ENCODE results near the gene PRSS57.
"Not testable (repeated sequence)": the region's sequence is repeated elsewhere in the genome, so short reads cannot be mapped to it uniquely, and the experiment has no call there.

The PRSS57 gene

GRCh38 chr19:666985-667573 lies 28.2 kb downstream of the PRSS57 start:
- FAIRE-seq: not testable (repeated sequence)

DNA sequence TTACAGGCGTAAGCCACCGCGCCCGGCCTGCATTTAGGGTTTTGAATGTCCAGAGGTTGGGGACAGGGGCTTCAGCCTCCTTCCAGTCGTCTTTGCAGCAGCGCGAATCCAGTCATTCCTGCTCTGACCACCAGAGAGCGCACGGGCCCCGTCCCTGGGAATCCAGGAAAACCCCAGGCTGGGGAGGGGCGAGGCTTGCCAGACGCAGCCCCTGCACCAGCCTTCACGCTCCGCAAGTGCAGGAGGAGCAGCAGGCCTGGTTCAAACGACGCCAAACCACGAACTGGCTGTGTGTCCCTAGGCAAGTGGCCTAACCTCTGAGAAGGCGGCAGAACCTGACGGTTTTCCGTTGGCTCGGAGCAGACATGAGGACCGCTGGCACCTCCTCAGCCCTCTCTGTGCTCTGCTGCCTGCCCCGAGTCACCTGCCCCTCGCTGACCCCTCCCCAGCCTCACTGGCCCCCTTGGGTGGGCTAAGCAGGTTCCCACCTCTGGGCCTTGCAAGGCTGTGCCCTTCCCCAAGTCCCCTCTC lies 30.3 kb downstream of the PRSS57 start:
- FAIRE-seq: no peak

DNA sequence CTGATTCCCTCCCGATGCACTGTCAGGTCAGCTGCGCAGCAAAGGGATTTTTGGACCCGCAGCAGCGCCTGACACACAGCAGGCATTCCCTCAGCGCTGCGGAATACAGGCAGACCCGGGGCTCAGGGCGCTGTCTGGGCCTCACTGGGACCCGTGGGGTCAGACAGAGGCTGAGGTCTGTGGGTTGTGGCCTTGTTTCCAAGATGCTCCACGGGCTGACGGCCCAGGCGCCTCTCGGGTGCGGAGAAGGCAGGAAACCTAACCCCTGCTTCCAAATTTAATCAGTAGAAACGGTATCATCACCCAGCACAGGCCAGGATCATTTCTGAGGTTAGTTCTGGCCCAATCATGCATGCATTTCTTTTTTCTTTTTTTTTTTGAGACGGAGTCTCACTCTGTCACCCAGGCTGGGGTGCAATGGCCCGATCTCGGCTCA lies 31.6 kb downstream of the PRSS57 start:
- no peak for FAIRE-seq

DNA sequence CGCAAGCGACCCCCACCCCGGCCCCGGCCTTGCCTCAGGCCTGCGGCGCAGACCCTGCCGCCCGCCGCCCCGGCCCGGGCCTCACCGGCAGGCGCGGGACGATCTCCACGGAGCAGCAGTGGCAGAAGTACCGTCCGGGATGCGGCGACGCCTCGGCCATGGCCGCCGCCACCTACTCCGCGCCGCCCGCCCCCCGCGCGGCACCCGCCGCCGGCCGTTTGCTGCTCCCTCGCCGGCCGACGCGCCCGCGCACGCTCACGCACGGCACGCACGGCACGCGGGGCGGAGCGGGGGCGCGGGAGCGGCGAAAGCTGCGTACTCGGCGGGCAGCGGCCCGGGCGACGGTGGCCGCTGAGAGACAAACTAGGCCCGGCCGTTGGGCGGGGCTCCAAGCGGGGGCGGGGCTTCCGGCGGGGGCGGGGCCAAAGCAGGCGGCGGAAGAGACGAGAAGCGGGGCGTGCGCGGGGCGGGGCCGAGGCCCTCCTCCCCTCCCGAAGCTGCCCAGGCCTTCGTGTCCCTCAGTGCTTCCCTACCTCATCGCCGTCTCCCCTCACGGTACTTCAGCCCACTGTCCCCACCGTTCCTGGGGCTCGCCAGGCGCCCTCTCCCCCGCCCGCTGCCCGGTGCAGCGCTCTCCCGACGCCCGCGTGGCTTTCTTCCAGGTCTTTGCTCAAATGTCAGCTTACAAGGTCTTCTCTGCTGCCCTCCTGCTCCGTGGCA lies 32.1 kb downstream of the PRSS57 start, which contains the start of gene RNF126:
Gene RNF126 (minus strand): TSS at position 253 of the 720 bp plus-strand sequence. CDS start 93 bp downstream, at position 160.
- no peak for FAIRE-seq

DNA sequence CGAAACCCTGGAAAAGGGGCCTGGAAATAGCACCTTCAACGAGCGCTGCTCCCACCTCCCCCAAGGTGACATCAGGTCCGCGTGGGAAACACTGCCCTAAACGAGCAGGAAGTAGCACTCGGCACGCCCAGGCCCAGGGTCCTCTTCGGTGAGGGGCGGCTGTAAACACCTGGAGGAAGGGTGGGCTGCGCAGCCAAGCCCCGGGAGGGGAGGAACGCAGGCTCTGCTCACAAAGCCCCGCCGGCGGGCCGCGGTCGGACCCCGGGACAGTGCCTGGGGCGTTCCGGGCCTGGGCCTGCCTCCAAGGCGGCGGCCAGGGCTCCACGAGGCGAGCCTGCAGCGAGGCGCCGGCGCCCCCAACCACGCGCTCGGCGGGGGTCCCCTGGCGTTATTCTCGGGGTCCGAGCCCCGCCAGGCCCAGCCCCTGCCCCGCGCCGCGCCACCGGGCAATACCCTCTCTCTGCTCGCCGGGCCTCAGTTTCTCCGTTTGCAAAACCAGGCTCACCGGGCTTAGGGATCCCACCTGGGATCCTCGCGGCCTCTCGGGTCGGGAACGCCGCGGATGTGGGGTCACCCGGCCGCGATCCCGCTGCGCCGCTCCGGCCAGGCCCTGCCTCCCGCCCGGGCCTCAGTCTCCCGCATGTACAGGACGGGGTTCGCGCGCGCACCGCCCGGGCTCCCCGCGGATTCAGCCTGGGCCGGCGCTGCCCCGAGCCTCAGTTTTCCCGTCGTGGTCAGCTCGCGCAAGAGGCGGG lies 32.9 kb downstream of the PRSS57 start:
- no peak for FAIRE-seq

GRCh38 chr19:661427-662196 lies 33.6 kb downstream of the PRSS57 start:
- FAIRE-seq: no peak

DNA sequence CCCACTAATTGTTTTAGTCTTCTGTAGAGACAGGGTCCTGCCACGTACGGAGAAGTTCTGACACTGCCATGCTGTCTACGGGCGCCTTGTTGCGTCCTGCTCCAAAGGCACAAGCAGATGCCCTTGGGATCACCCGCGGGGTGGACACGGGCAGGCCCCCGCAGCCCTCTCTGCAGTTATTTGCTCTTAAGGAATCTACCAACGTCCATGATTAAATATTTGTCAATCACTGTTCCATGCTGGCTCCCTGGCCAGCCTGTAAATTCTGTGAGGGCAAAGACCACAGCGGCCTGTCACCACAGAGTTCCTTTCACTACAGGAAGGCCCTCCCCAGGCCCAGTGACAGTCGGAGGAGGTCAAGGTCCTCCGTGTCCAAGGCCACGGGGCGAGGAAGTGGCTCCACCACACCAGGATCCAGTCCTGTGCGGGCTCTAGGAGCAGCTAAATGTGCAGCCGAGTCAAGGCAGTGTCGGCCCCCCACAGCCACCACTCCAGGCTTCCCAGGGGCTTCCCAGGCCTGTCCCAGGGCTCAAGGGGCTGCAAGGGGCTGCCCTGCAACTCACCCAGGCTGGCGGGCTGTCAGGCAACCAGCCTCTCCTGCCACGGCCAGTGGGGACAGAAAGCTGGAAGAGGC lies 34.3 kb downstream of the PRSS57 start:
- no peak for FAIRE-seq

DNA sequence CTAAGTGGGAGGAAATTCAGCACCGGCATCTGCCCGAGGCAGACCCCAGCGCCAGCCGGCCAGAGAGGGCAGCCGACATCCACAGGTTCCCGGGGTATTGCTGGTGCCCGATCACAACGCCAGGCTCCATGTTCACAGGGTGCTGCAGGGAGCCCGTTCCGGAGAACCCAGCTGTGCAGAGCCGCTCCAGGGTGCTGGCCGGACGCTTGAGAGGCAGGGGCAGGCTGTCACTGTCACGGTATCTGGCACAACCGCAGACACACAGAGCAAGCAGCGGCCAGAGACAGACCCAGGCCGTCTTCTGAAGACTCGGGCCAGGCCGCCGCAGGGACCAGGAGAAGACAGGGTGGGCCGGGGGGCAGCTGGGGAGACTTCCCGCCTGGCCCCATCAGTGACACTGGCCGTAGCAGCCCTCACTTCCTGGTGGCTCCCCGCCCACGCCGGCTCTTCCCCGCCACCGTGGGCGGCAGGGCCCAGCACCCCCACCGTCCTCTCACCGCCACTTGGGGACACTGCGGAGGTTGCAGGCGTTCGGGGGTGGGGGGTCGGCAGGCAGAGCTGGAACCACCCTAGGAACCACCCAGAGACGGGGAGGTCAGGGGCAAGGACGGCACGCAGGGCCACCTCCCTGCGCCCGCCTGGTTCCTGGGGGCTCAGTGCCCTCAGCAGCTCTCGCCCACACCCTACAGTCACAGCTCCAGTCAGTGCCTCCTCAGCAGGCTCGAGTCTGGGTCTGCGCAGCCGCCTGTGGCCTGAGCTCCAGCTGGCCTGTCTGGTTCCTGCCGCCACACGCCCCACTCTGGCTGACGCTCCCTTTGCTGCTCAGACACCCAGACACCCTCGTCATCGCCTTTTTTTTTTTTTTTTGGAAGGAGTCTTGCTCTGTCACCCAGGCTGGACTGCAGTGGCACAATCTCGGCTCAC lies 36.1 kb downstream of the PRSS57 start:
- FAIRE-seq: no peak

DNA sequence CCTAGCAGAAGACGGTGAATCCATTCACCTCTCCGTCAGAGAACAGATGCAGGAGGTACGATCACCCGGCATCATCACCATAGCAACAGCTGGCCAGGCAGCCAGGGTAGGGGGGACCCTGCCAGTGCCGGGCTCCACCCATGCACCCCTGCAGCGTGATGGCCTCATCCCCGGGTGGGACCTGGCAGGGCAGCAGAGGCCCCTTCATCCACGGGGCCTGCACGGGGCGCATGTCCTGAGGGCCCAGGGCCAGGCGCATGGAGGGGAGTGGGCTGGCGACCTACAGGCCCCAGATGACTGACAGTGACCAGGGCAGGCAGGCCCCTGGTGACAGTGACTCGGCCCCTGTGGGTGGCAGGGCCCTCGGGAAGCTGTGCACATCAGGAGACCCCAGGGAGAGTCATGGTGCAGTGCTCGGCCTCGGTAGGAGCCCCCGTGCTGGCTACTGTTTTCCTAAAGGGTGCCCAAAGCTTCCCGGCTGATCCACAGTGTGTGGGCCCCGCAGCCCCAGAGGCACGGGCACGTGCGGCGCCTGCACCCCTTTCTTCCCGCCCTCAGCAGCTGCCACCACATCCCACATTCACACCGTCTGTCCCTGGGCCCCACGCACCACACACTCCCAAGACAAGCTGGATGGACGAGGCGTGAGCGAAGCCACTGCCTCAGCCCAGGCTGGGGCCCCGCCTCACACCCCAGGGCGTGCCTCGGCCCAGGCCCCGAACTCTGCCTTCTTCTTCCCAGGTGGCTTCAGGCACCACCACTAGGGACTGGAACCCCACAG lies 37.0 kb downstream of the PRSS57 start:
- no peak for FAIRE-seq

DNA sequence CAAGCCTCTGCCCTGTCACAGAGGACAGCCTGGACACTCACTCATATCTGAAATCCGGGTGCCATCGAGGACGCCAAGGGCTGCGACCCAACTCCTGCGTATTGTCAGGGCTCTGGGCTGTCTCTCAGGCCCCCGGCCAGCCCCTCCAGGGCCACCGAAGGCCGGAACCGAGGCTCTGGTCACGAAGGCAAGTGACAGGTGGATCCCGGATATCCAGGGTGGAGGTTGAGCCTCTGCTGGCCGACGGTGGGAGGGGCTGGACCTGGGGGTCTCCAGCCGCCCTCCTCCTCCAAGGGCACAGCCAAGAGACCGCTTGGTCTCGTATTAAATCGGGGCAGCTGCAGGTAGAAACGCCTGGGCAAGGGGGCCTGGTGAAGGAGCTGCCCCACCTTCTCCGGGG lies 37.6 kb downstream of the PRSS57 start:
- no peak for FAIRE-seq

GRCh38 chr19:656751-657559 lies 38.3 kb downstream of the PRSS57 start:
- FAIRE-seq: no peak

- FAIRE-seq: no peak
These were observed 39.6 kb downstream of the PRSS57 start for GRCh38 chr19:655691-656090.

DNA sequence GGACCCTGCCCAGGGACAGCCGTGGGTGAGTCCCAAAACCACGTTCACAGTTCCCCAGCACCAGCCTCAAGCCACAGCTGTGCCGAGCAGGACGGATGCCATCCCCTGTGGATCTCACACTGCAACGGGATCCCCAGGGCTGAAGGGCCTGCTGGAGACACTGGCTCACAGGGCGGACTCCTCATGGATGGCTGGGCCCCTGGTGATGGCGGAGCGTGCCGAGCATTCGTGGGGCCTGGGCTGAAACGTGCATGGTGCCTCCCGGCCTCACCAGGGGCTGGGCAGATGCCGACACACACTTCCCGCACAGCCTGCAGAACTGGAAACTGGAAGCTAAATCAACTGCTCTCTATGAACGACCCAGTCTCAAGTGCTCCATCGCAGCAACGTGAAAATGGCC lies 41.8 kb downstream of the PRSS57 start:
- FAIRE-seq: no peak

- no peak for FAIRE-seq
These were observed 42.5 kb downstream of the PRSS57 start for GRCh38 chr19:652467-653389.

DNA sequence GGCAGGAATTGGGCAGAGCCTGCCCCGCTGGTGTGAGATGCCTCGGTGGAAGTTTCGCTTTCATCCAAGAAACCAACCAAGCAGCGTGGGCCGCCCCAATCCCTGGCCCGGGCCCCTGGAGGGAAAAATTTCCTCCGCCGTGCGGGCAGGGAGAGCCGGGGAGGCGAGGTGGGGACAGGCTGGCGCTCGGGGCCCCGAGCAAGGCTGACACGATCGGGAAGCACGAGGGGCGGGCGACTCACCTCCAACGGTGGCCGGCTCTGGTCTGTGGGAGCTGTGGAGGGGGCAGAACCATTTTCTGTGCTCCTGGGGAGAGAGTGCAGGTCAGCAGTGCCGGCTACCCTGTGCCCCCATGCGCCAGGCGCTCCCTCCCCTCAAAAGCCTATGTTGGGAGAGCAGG lies 43.3 kb downstream of the PRSS57 start:
- FAIRE-seq: no peak

GRCh38 chr19:651114-651818 lies 44.0 kb downstream of the PRSS57 start:
- FAIRE-seq: no peak

- no peak for FAIRE-seq
These were observed 45.1 kb downstream of the PRSS57 start for GRCh38 chr19:650121-650520.

Data from TTC549 (cell line).